Neural cell (in vitro differentiated cells): Measurements from ENCODE around the gene LRMDA. TPM values are rescaled to one million over a fixed set of nuclear protein-coding genes. Genes with fewer than 3 reads are reported as not detected.

Source experiments
- H2AFZ ChIP-seq: fragments of 200-600, 300-800 bp; sonication (generic), shearing (Covaris generic); 2 replicates; pipeline ENCODE4 v1.6.0; 2014; ENCODE audit warnings: low read depth, mild to moderate bottlenecking, antibody characterized with exemption, low read length, moderate library complexity
- H3F3A ChIP-seq: fragments of 200-600 bp; shearing (Covaris generic); 2 replicates; pipeline ENCODE4 v1.6.1; 2016; ENCODE audit warnings: mild to moderate bottlenecking, moderate library complexity, mixed read lengths, antibody characterized with exemption, low read length; ENCODE audit not compliant: insufficient read depth, poor library complexity, severe bottlenecking
- H3K27ac ChIP-seq: fragments of 200-600, 300-800 bp; sonication (generic), shearing (Covaris generic); 2 replicates; pipeline ENCODE4 v1.5.1; 2014; ENCODE audit warnings: mild to moderate bottlenecking, low read length, moderate library complexity
- H3K27me3 ChIP-seq: fragments of 300-800, 200-600 bp; sonication (generic), shearing (Covaris generic); 2 replicates; pipeline ENCODE4 v1.6.0; 2014; ENCODE audit warnings: mild to moderate bottlenecking, low read depth, low read length, moderate library complexity; ENCODE audit not compliant: insufficient read depth
- H3K36me3 ChIP-seq: fragments of 300-800, 200-600 bp; sonication (generic), shearing (Covaris generic); 2 replicates; pipeline ENCODE4 v1.5.1; 2014; ENCODE audit warnings: mild to moderate bottlenecking, antibody characterized with exemption, low read length, moderate library complexity; ENCODE audit not compliant: insufficient read depth
- H3K4me2 ChIP-seq: fragments of 300-800, 200-600 bp; sonication (generic), shearing (Covaris generic); 2 replicates; pipeline ENCODE4 v1.6.0; 2014; ENCODE audit warnings: mild to moderate bottlenecking, low read length
- H3K4me3 ChIP-seq: fragments of 300-800, 200-600 bp; sonication (generic), shearing (Covaris generic); 2 replicates; pipeline ENCODE4 v1.5.1; 2014; ENCODE audit warnings: mild to moderate bottlenecking, low read length, moderate library complexity
- H3K79me2 ChIP-seq: fragments of 200-600 bp; shearing (Covaris generic); replicated peaks from 2 replicates; pipeline ENCODE4 v1.6.0; 2014; ENCODE audit warnings: mild to moderate bottlenecking, low read length, moderate library complexity; ENCODE audit not compliant: insufficient read depth
- H3K9ac ChIP-seq: fragments of 300-800, 200-600 bp; sonication (generic), shearing (Covaris generic); 2 replicates; pipeline ENCODE4 v1.6.1; 2016; ENCODE audit warnings: mild to moderate bottlenecking, low read length, mixed read lengths
- H3K9me2 ChIP-seq: fragments of 200-600 bp; shearing (Covaris generic); 2 replicates; pipeline ENCODE4 v1.6.1; 2016; ENCODE audit warnings: mild to moderate bottlenecking, low read length, mixed read lengths; ENCODE audit not compliant: insufficient read depth
- H3K9me3 ChIP-seq: fragments of 200-600, 300-800 bp; sonication (generic), shearing (Covaris generic); 2 replicates; pipeline ENCODE4 v1.6.1; 2016; ENCODE audit warnings: mild to moderate bottlenecking, mixed run types, low read length, moderate library complexity, mixed read lengths
- H4K20me1 ChIP-seq: fragments of 200-600 bp; shearing (Covaris generic); 2 replicates; pipeline ENCODE4 v1.6.1; 2016; ENCODE audit warnings: mild to moderate bottlenecking, mixed run types; ENCODE audit not compliant: insufficient read depth
- CTCF ChIP-seq: fragments of 450-650 bp; IDR thresholded peaks from 2 replicates; pipeline ENCODE4 v1.5.1; 2014; ENCODE audit warnings: antibody characterized with exemption, mild to moderate bottlenecking, moderate library complexity; ENCODE audit not compliant: poor library complexity, severe bottlenecking
- EP300 ChIP-seq: fragments of 450-650 bp; conservative IDR thresholded peaks from 2 replicates; pipeline ENCODE4 v1.6.1; 2014; ENCODE audit warnings: antibody characterized with exemption, mild to moderate bottlenecking, moderate library complexity; ENCODE audit not compliant: poor library complexity, severe bottlenecking
- EZH2 ChIP-seq: fragments of 200-600, 300-800 bp; shearing (Covaris generic), sonication (generic); IDR thresholded peaks from 2 replicates; pipeline ENCODE4 v1.6.1; 2014; ENCODE audit warnings: antibody characterized with exemption, low read length, borderline replicate concordance, mild to moderate bottlenecking; ENCODE audit not compliant: insufficient read depth, poor library complexity, severe bottlenecking
- MXI1 ChIP-seq: fragments of 450-650 bp; conservative IDR thresholded peaks from 2 replicates; pipeline ENCODE4 v1.6.1; 2014; ENCODE audit warnings: antibody characterized with exemption, mild to moderate bottlenecking; ENCODE audit not compliant: poor library complexity, severe bottlenecking
- POLR2AphosphoS5 ChIP-seq: IDR thresholded peaks from 2 replicates; pipeline ENCODE4 v1.6.1; 2012
- RAD21 ChIP-seq: fragments of 450-650 bp; conservative IDR thresholded peaks from 2 replicates; pipeline ENCODE4 v1.6.1; 2014; ENCODE audit warnings: antibody characterized with exemption, mild to moderate bottlenecking, moderate library complexity
- REST ChIP-seq: IDR thresholded peaks from 2 replicates; pipeline ENCODE4 v1.6.1; 2012; ENCODE audit warnings: borderline replicate concordance
- SMC3 ChIP-seq: fragments of 450-650 bp; conservative IDR thresholded peaks from 2 replicates; pipeline ENCODE4 v1.6.1; 2014; ENCODE audit warnings: antibody characterized with exemption, mild to moderate bottlenecking, moderate library complexity; ENCODE audit not compliant: poor library complexity
- TAF1 ChIP-seq: IDR thresholded peaks from 2 replicates; pipeline ENCODE4 v1.6.1; 2012; ENCODE audit warnings: low read depth
- polyA plus RNA-seq: library from polyadenylated mRNA; depleted of rRNA; stranded (reverse); fragments of >200 nt; gene quantifications from 2 replicates; pipeline ENCODE4 v1.2.3, GENCODE V29; 2014

The LRMDA gene
- polyA plus RNA-seq, 1 donor from 2014 or later: 5.6 TPM

DNA sequence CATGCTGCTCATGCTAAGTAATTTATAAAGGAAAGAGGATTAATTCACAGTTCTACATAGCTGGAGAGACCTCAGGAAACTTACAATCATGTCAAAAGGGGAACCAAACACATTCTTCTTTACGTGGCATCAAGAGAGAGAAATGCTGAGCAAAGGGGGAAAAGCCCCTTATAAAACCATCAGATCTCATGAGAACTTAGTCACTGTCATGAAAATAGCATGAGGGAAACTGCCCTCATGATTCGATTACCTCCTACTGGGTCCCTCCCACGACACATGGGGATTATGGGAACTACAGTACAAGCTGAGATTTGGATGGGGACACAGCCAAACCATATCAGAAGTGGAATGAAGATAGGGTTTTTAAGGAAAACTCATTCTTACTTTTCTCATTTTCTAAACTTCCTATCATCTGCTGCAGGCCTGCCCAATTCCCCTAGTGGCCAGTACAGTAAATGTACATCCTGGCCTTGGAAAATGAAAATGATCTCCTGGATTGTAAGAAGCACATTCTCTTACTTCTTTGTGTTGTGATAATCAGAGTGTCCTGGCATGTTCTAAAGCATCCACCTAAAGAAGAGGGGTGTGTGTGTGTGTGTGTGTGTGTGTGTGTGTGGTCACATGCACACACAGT, 421.5 kb downstream of the LRMDA start:
- Histone ChIP-seq H3K9ac (no peak overlapping the region), H3K4me2 (no peak overlapping the region), H2AFZ (no peak overlapping the region), H3K4me3 (no peak overlapping the region), H3K27me3 (no peaks in the 10 kb centered on the region), H4K20me1 (no peaks in the 10 kb centered on the region), H3K27ac (no peak overlapping the region), H3K36me3 (no peaks in the 10 kb centered on the region), H3F3A (no peaks in the 10 kb centered on the region), H3K9me2 (no peaks in the 10 kb centered on the region), H3K79me2 (no peaks in the 10 kb centered on the region), H3K9me3 (no peaks in the 10 kb centered on the region)
- TF ChIP-seq EP300: no peak
- no peak for TF ChIP-seq REST

- H3K27ac ChIP-seq: no peak overlapping the region
- H3K79me2 ChIP-seq: no peaks in the 10 kb centered on the region
- no peak overlapping the region for H3K4me3 ChIP-seq
- no peak for TF ChIP-seq MXI1
- TF ChIP-seq TAF1: no peak
- no peak for TF ChIP-seq EZH2
- no peak for TF ChIP-seq POLR2AphosphoS5
- TF ChIP-seq RAD21: no peak
- TF ChIP-seq CTCF: no peak
- no peak overlapping the region for H2AFZ ChIP-seq
- H4K20me1 ChIP-seq: no peaks in the 10 kb centered on the region
- no peaks in the 10 kb centered on the region for H3K36me3 ChIP-seq
- H3K9ac ChIP-seq: no peak overlapping the region
- H3F3A ChIP-seq: no peaks in the 10 kb centered on the region
- H3K27me3 ChIP-seq: no peaks in the 10 kb centered on the region
- H3K9me3 ChIP-seq: no peaks in the 10 kb centered on the region
- no peaks in the 10 kb centered on the region for H3K9me2 ChIP-seq
- H3K4me2 ChIP-seq: no peak overlapping the region
Observed at GRCh38 chr10:75857269-75857846, 425.9 kb downstream of the LRMDA start.

DNA sequence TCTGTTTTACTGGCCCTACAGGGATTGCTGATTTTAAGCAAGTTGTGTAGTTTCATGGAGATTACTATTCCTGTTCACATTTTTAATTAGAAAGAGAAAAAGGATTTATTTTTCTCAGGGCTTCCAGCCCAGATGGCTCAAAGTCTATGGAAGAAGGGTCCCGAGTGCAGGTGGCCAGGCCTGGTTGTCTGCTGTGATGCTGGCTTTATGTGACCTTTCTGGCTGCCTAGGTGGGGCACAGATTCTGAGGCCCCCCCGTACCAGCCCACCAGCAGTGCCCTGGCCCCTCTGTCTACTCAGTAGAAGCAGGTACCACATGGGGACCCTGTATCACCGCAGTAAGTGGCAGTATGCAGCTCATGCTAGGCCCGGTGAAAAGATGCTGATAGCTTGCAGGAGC, 426.5 kb downstream of the LRMDA start:
- Histone ChIP-seq H3K4me3 (no peak overlapping the region), H3K27me3 (no peaks in the 10 kb centered on the region), H3K36me3 (no peaks in the 10 kb centered on the region), H3K9me3 (no peaks in the 10 kb centered on the region), H3K79me2 (no peaks in the 10 kb centered on the region), H3K9ac (no peak overlapping the region), H3F3A (no peaks in the 10 kb centered on the region), H3K27ac (no peak overlapping the region), H3K9me2 (no peaks in the 10 kb centered on the region), H3K4me2 (no peak overlapping the region), H4K20me1 (no peaks in the 10 kb centered on the region), H2AFZ (no peak overlapping the region)
- no peak for TF ChIP-seq RAD21
- no peak for TF ChIP-seq SMC3
- TF ChIP-seq EZH2: no peak
- TF ChIP-seq EP300: no peak
- no peak for TF ChIP-seq MXI1
- TF ChIP-seq REST: no peak
- TF ChIP-seq TAF1: no peak
- TF ChIP-seq POLR2AphosphoS5: no peak
- TF ChIP-seq CTCF: no peak
